Type B pancreatic cell (in vitro differentiated cells): ENCODE results near the gene SAMHD1. TPM values are rescaled to one million over a fixed set of nuclear protein-coding genes. Genes with fewer than 3 reads are reported as not detected.
"Not testable (repeated sequence)": the region's sequence is repeated elsewhere in the genome, so short reads cannot be mapped to it uniquely, and the experiment has no call there.

Experiments used
- DNase-seq: peaks from one replicate; pipeline ENCODE4 v3.0.0; 2021; ENCODE audit warnings: mixed read lengths; ENCODE audit not compliant: unreplicated experiment; ENCODE audit errors: extremely low spot score
- H3K27ac Mint-ChIP-seq: 2 replicates; pipeline ENCODE4 v1.8.0; 2021; ENCODE audit warnings: mild to moderate bottlenecking, mixed read lengths
- H3K27me3 Mint-ChIP-seq: 2 replicates; pipeline ENCODE4 v1.8.0; 2021; ENCODE audit warnings: mixed read lengths
- H3K36me3 Mint-ChIP-seq: 2 replicates; pipeline ENCODE4 v1.8.0; 2021; ENCODE audit warnings: mixed read lengths
- H3K4me1 Mint-ChIP-seq: one replicate; pipeline ENCODE4 v1.8.0; 2021; ENCODE audit warnings: mixed read lengths; ENCODE audit not compliant: unreplicated experiment
- H3K4me3 Mint-ChIP-seq: 2 replicates; pipeline ENCODE4 v1.8.0; 2021; ENCODE audit warnings: mild to moderate bottlenecking, mixed read lengths
- H3K9me3 Mint-ChIP-seq: 2 replicates; pipeline ENCODE4 v1.8.0; 2021; ENCODE audit warnings: mixed read lengths
- CTCF ChIP-seq: fragments of 200-600 bp; sonication (generic); conservative IDR thresholded peaks from 2 replicates; pipeline ENCODE4 v1.5.0; 2021; ENCODE audit warnings: antibody characterized with exemption, mild to moderate bottlenecking
- total RNA-seq: library from RNA; stranded (reverse); gene quantifications from 2 replicates; pipeline ENCODE4 v1.2.1, GENCODE V29; 2021; ENCODE audit warnings: low replicate concordance

Gene SAMHD1
- total RNA-seq, 1 donor from 2014 or later: 33.4 TPM

GRCh38 chr20:36966965-36967364 is 15.5 kb upstream of the SAMHD1 start:
- H3K4me3 Mint-ChIP-seq, H3K9me3 Mint-ChIP-seq, H3K4me1 Mint-ChIP-seq, H3K27me3 Mint-ChIP-seq, H3K27ac Mint-ChIP-seq, DNase-seq, H3K36me3 Mint-ChIP-seq: not testable (repeated sequence)
- peak; percentile 58 for TF ChIP-seq CTCF

- H3K36me3 Mint-ChIP-seq, DNase-seq, H3K4me1 Mint-ChIP-seq, H3K4me3 Mint-ChIP-seq, H3K27me3 Mint-ChIP-seq, H3K9me3 Mint-ChIP-seq: not testable (repeated sequence)
- peak overlapping the region; percentile 8 for H3K27ac Mint-ChIP-seq
Measured at GRCh38 chr20:36962354-36962941, 10.9 kb upstream of the SAMHD1 start.

- no peak for DNase-seq
- Mint-ChIP-seq H3K4me1 (peaks cover 6% of the 10 kb centered on the region), H3K4me3 (no peak overlapping the region), H3K9me3 (no peaks in the 10 kb centered on the region), H3K36me3 (peaks cover 4% of the 10 kb centered on the region), H3K27ac (peak overlapping the region; percentile 31), H3K27me3 (no peaks in the 10 kb centered on the region)
- no peak for TF ChIP-seq CTCF
Measured at GRCh38 chr20:36959242-36959641, 7.7 kb upstream of the SAMHD1 start.

GRCh38 chr20:36957875-36958667 is 6.6 kb upstream of the SAMHD1 start:
- no peak for TF ChIP-seq CTCF
- Mint-ChIP-seq H3K27me3 (no peaks in the 10 kb centered on the region), H3K36me3 (peaks cover 4% of the 10 kb centered on the region), H3K4me1 (peaks cover 6% of the 10 kb centered on the region), H3K9me3 (no peaks in the 10 kb centered on the region), H3K27ac (peak overlapping the region; percentile 3), H3K4me3 (no peak overlapping the region)
- DNase-seq: no peak

GRCh38 chr20:36956674-36957073 is 5.2 kb upstream of the SAMHD1 start:
- no peak for DNase-seq
- peaks cover 8% of the 10 kb centered on the region for H3K4me1 Mint-ChIP-seq
- peaks cover under 1% of the 10 kb centered on the region for H3K27me3 Mint-ChIP-seq
- no peak for TF ChIP-seq CTCF
- H3K27ac Mint-ChIP-seq: no peak overlapping the region
- no peaks in the 10 kb centered on the region for H3K36me3 Mint-ChIP-seq
- H3K4me3 Mint-ChIP-seq: no peak overlapping the region
- H3K9me3 Mint-ChIP-seq: no peaks in the 10 kb centered on the region

- H3K27ac Mint-ChIP-seq: no peak overlapping the region
- H3K36me3 Mint-ChIP-seq: no peaks in the 10 kb centered on the region
- H3K4me3 Mint-ChIP-seq: no peak overlapping the region
- peaks cover 12% of the 10 kb centered on the region for H3K4me1 Mint-ChIP-seq
- DNase-seq: no peak
- H3K27me3 Mint-ChIP-seq: peaks cover 5% of the 10 kb centered on the region
- TF ChIP-seq CTCF: no peak
- no peaks in the 10 kb centered on the region for H3K9me3 Mint-ChIP-seq
Measured at GRCh38 chr20:36956016-36956415, 4.5 kb upstream of the SAMHD1 start.
